Lung (tissue), 12 donors: ENCODE data around the gene ZC3HAV1. TPM values are rescaled to one million over a fixed set of nuclear protein-coding genes. Genes with fewer than 3 reads are reported as not detected.
A peak's percentile ranks its signal among the peaks of the same experiment; 100 is the strongest.

Experiments
- ATAC-seq: fragments of 200-7000 bp; cut with Tn5 transposase; one replicate; pipeline ENCODE4 v1.9.1; 2020; ENCODE audit warnings: moderate number of reproducible peaks; ENCODE audit not compliant: insufficient read depth, low FRiP score
- DNase-seq, 3 donors: peaks; one replicate each; pipeline ENCODE4 v3.0.0-alpha.2; 2013 to 2017
- H3K27ac ChIP-seq, 2 donors: one replicate each; pipeline ENCODE4 v1.5.1; 2013; ENCODE audit warnings: mild to moderate bottlenecking in 2 of 2, moderate library complexity in 2 of 2, control low read depth in 1 of 2, inconsistent platforms in 1 of 2, low read depth in 1 of 2, low read length in 1 of 2
- H3K27me3 ChIP-seq, 3 donors: one replicate each; pipeline ENCODE4 v1.5.1; 2013; ENCODE audit warnings: low read length in 2 of 3; ENCODE audit not compliant: control insufficient read depth in 3 of 3, insufficient read depth in 3 of 3
- H3K36me3 ChIP-seq, 4 donors: one replicate each; pipeline ENCODE4 v1.5.1; 2013; ENCODE audit warnings: low read length in 4 of 4, mild to moderate bottlenecking in 1 of 4, moderate library complexity in 1 of 4; ENCODE audit not compliant: control insufficient read depth in 4 of 4, insufficient read depth in 4 of 4
- H3K4me1 ChIP-seq, 5 donors: one replicate each; pipeline ENCODE4 v1.5.1; 2013; ENCODE audit warnings: low read length in 5 of 5, mild to moderate bottlenecking in 2 of 5, moderate library complexity in 1 of 5; ENCODE audit not compliant: control insufficient read depth in 5 of 5, insufficient read depth in 5 of 5
- H3K4me3 ChIP-seq: one replicate; pipeline ENCODE4 v1.5.1; 2013; ENCODE audit warnings: mild to moderate bottlenecking, control low read depth, moderate library complexity
- H3K9ac ChIP-seq, 2 donors: one replicate each; pipeline ENCODE4 v1.5.1; 2013; ENCODE audit warnings: low read length in 2 of 2, control low read depth in 1 of 2; ENCODE audit not compliant: insufficient read depth in 1 of 2
- H3K9me3 ChIP-seq, 4 donors: one replicate each; pipeline ENCODE4 v1.5.1; 2013; ENCODE audit warnings: low read length in 3 of 4, mild to moderate bottlenecking in 1 of 4, moderate library complexity in 1 of 4; ENCODE audit not compliant: control insufficient read depth in 4 of 4, insufficient read depth in 3 of 4
- CTCF ChIP-seq: IDR thresholded peaks from 2 replicates; pipeline ENCODE4 v1.5.1; 2012; ENCODE audit warnings: mild to moderate bottlenecking; ENCODE audit errors: control extremely low read depth, extremely low read depth
- WGBS, 2 donors: extraction: QIAGEN DNeasy Blood & Tissue Kit; methylation state at CpG; one replicate each; pipeline ENCODE4 v1.1.7; 2013; 5-methylcytosine and 5-hydroxymethylcytosine counted together
- polyA plus RNA-seq, 2 donors: library from polyadenylated mRNA; stranded (reverse); fragments of 200-250 nt; gene quantifications; one replicate each; pipeline ENCODE4 v1.2.1, GENCODE V29; 2013
- total RNA-seq, 2 donors: library from RNA; depleted of rRNA in 1 of 2; stranded (reverse); fragments of >200 nt in 1 of 2; gene quantifications; one replicate each; pipeline ENCODE4 v1.2.1, GENCODE V29; 2014 to 2021
- donor health status: control.
- donor health status: control.
- donor health status: Bipolar disorder and iron deficiency.
- donor health status: healthy.
- donor health status: DM: yes; HTN: yes; CAD: no.

Gene ZC3HAV1
- total and polyA plus RNA-seq, 4 donors, result 8.2 to 43.4 (median 24.5) TPM

GRCh38 chr7:139075031-139075652 lies 34.4 kb downstream of the ZC3HAV1 start:
- H3K9me3 ChIP-seq, result no peaks in the 10 kb centered on the region
- peak; percentile 56 for TF ChIP-seq CTCF
- H3K4me3 ChIP-seq, result no peak overlapping the region
- H3K9ac ChIP-seq, result no peak overlapping the region
- 41 to 42% methylated on average over 9 of the region's 9 CpGs for WGBS, 2 donors
- H3K27ac ChIP-seq, result peak overlapping the region in 1 of 2 donors; percentile 26
- H3K4me1 ChIP-seq, result peaks cover 0 to 3% (median 0%) of the 10 kb centered on the region in 5 donors
- DNase-seq (peak; percentile 68 to 90 (median 85)), ATAC-seq (peak; percentile 85)
- H3K27me3 ChIP-seq, result no peaks in the 10 kb centered on the region
- H3K36me3 ChIP-seq, result peaks cover 11 to 39% (median 14%) of the 10 kb centered on the region in 4 donors

- Histone ChIP-seq H3K9me3 (no peaks in the 10 kb centered on the region), H3K36me3 (peaks cover 9 to 39% (median 10%) of the 10 kb centered on the region in 4 donors), H3K27me3 (no peaks in the 10 kb centered on the region), H3K27ac (no peak overlapping the region), H3K4me1 (peaks cover 0 to 3% (median 0%) of the 10 kb centered on the region in 5 donors), H3K4me3 (no peak overlapping the region), H3K9ac (no peak overlapping the region)
- ATAC-seq (no peak), DNase-seq (no peak)
- no peak for TF ChIP-seq CTCF
- WGBS, 2 donors, result 36 to 60% methylated on average over 8 of the region's 8 CpGs
Measured at GRCh38 chr7:139072796-139073195, 36.7 kb downstream of the ZC3HAV1 start.

DNA sequence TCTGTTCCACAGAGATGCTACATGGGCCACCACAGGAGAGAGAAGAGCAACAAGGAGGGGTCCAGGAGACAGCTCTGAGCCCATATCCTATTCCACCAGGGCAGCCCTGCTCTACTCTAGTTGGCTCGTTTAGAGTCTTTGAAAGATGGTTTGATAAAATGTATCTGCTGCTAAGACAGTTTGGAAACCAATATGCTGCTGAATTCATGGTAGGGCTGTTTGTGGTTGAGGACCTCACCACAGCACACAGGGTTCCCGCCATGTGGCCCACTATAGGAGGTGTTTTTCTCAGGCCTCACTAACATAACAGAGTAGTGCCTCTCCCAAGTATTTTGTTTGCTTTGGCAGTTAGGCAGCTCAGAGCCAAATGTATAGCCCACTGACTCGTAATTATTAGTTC lies 37.8 kb downstream of the ZC3HAV1 start:
- ATAC-seq, result no peak
- WGBS, 2 donors, result 73 to 84% methylated on average over 3 of the region's 3 CpGs
- Histone ChIP-seq H3K27me3 (no peaks in the 10 kb centered on the region), H3K9me3 (no peaks in the 10 kb centered on the region), H3K4me1 (peaks cover 0 to 3% (median 0%) of the 10 kb centered on the region in 5 donors), H3K27ac (no peak overlapping the region), H3K4me3 (no peak overlapping the region), H3K9ac (no peak overlapping the region), H3K36me3 (peaks cover 9 to 41% (median 11%) of the 10 kb centered on the region in 4 donors)
- no peak for DNase-seq
- no peak for TF ChIP-seq CTCF
